WTC11 (cell line): Measurements from ENCODE around the gene CDYL. TPM values are rescaled to one million over a fixed set of nuclear protein-coding genes. Genes with fewer than 3 reads are reported as not detected.
A peak's percentile ranks its signal among the peaks of the same experiment; 100 is the strongest.

Experiments
- ATAC-seq: fragments of 200-7000 bp; cut with Tn5 transposase; 2 replicates; pipeline ENCODE4 v1.10.0; 2021; ENCODE audit warnings: mild to moderate bottlenecking, moderate library complexity
- CTCF ChIA-PET: fragments of 300-600 bp; sonication (Branson Sonifier 250); formaldehyde crosslinking; loops from one replicate; lab custom pipeline; 2021; ENCODE audit warnings: antibody characterized with exemption; lab: Charles Lee
- POLR2A ChIA-PET: fragments of 350-600 bp; sonication (Branson Sonifier 250); formaldehyde crosslinking; loops from one replicate; lab custom pipeline; 2021; ENCODE audit warnings: antibody characterized with exemption; lab: Charles Lee
- DNase-seq: peaks from one replicate; pipeline ENCODE4 v3.0.0; 2021; ENCODE audit warnings: low spot score
- H3K27ac Mint-ChIP-seq: 2 replicates; pipeline ENCODE4 v1.8.0; 2021; ENCODE audit warnings: mixed read lengths
- H3K27me3 Mint-ChIP-seq: 2 replicates; pipeline ENCODE4 v1.8.0; 2021; ENCODE audit warnings: low read depth, mild to moderate bottlenecking, moderate library complexity, mixed read lengths
- H3K36me3 Mint-ChIP-seq: 2 replicates; pipeline ENCODE4 v1.8.0; 2021; ENCODE audit warnings: mixed read lengths
- H3K4me1 Mint-ChIP-seq: 2 replicates; pipeline ENCODE4 v1.8.0; 2022; ENCODE audit warnings: mixed read lengths
- H3K4me3 Mint-ChIP-seq: 2 replicates; pipeline ENCODE4 v1.8.0; 2021; ENCODE audit warnings: mild to moderate bottlenecking, moderate library complexity, mixed read lengths
- H3K9me3 Mint-ChIP-seq: 2 replicates; pipeline ENCODE4 v1.8.0; 2021; ENCODE audit warnings: mixed read lengths
- ATF1 ChIP-seq: sonication (generic); formaldehyde crosslinking; IDR thresholded peaks from 2 replicates; pipeline ENCODE4 v1.8.1; 2023; ENCODE audit warnings: mild to moderate bottlenecking, moderate library complexity, missing genetic modification reagents
- ATF6 ChIP-seq: sonication (generic); formaldehyde crosslinking; IDR thresholded peaks from 2 replicates; pipeline ENCODE4 v1.8.1; 2023; ENCODE audit warnings: mild to moderate bottlenecking, missing genetic modification reagents
- E2F5 ChIP-seq: sonication (generic); formaldehyde crosslinking; IDR thresholded peaks from 2 replicates; pipeline ENCODE4 v1.8.1; 2022; ENCODE audit warnings: mild to moderate bottlenecking, moderate library complexity, missing genetic modification reagents
- GTF2I ChIP-seq: fragments of 250-450 bp; sonication (Bioruptor Pico); conservative IDR thresholded peaks from 2 replicates; pipeline ENCODE4 v1.4.0; 2021; ENCODE audit warnings: mild to moderate bottlenecking
- MAX ChIP-seq: sonication (generic); formaldehyde crosslinking; IDR thresholded peaks from 2 replicates; pipeline ENCODE4 v1.8.0; 2022; ENCODE audit warnings: mild to moderate bottlenecking, missing genetic modification reagents
- MXD4 ChIP-seq: fragments of 250-450 bp; sonication (Bioruptor Pico); IDR thresholded peaks from 2 replicates; pipeline ENCODE4 v1.8.0; 2021; ENCODE audit warnings: mild to moderate bottlenecking, moderate library complexity, borderline replicate concordance
- RELA ChIP-seq: sonication (generic); formaldehyde crosslinking; IDR thresholded peaks from 2 replicates; pipeline ENCODE4 v1.8.1; 2022; ENCODE audit warnings: missing genetic modification reagents, mild to moderate bottlenecking, borderline replicate concordance
- RORB ChIP-seq: fragments of 250-450 bp; sonication (Bioruptor Pico); IDR thresholded peaks from 2 replicates; pipeline ENCODE4 v1.9.0; 2021; ENCODE audit warnings: mild to moderate bottlenecking
- SMAD3 ChIP-seq: sonication (generic); formaldehyde crosslinking; IDR thresholded peaks from 2 replicates; pipeline ENCODE4 v1.8.0; 2022; ENCODE audit warnings: missing genetic modification reagents, mild to moderate bottlenecking, borderline replicate concordance
- SP1 ChIP-seq: sonication (generic); formaldehyde crosslinking; conservative IDR thresholded peaks from 2 replicates; pipeline ENCODE4 v1.8.1; 2022; ENCODE audit warnings: missing genetic modification reagents
- TCF7 ChIP-seq: sonication (generic); formaldehyde crosslinking; IDR thresholded peaks from 2 replicates; pipeline ENCODE4 v1.8.0; 2022; ENCODE audit warnings: mild to moderate bottlenecking, low read depth, missing genetic modification reagents, moderate library complexity
- TP53 ChIP-seq: sonication (generic); formaldehyde crosslinking; IDR thresholded peaks from 2 replicates; pipeline ENCODE4 v1.8.1; 2023; ENCODE audit warnings: mild to moderate bottlenecking, missing genetic modification reagents
- USF2 ChIP-seq: sonication (generic); formaldehyde crosslinking; IDR thresholded peaks from 2 replicates; pipeline ENCODE4 v1.8.1; 2023; ENCODE audit warnings: mild to moderate bottlenecking, missing genetic modification reagents, moderate library complexity
- ZNF263 ChIP-seq: sonication (generic); formaldehyde crosslinking; IDR thresholded peaks from 2 replicates; pipeline ENCODE4 v1.8.1; 2022; ENCODE audit warnings: low read depth, mild to moderate bottlenecking, moderate library complexity, missing genetic modification reagents
- ZNF281 ChIP-seq: sonication (generic); formaldehyde crosslinking; IDR thresholded peaks from 2 replicates; pipeline ENCODE4 v1.8.0; 2023; ENCODE audit warnings: mild to moderate bottlenecking, missing genetic modification reagents
- ZNF532 ChIP-seq: fragments of 250-450 bp; sonication (Bioruptor Pico); IDR thresholded peaks from 2 replicates; pipeline ENCODE4 v1.9.0; 2021; ENCODE audit warnings: mild to moderate bottlenecking, borderline replicate concordance
- total RNA-seq: library from RNA; stranded (reverse); gene quantifications from 3 replicates; pipeline ENCODE4 v1.2.3, GENCODE V29; 2021
- TF ChIP-seq, protein P1 (sequence below): sonication (generic); formaldehyde crosslinking; IDR thresholded peaks from 2 replicates; pipeline ENCODE4 v1.8.1; 2022; ENCODE audit warnings: missing genetic modification reagents, borderline replicate concordance
- TF ChIP-seq, protein P2 (sequence below): sonication (generic); formaldehyde crosslinking; IDR thresholded peaks from 2 replicates; pipeline ENCODE4 v1.8.0; 2022; ENCODE audit warnings: mild to moderate bottlenecking, missing genetic modification reagents

CDYL gene
- total RNA-seq, 1 experiment from 2014 or later = 92.0 TPM

- H3K27me3 Mint-ChIP-seq = no peaks in the 10 kb centered on the region
- no peaks in the 10 kb centered on the region for H3K9me3 Mint-ChIP-seq
- DNase-seq = no peak
- POLR2A ChIA-PET = interaction anchor here (0.7 kb wide), 2 partner anchors 152 to 305 kb away, joined by 3 to 4 read pairs; no protein-coding TSS in a partner anchor
- TF ChIP-seq MAX (CRISPR knock-in tag) (no peak), E2F5 (CRISPR knock-in tag) (no peak), ZNF532 (CRISPR knock-in tag) (no peak), ZNF263 (CRISPR knock-in tag) (no peak), RELA (CRISPR knock-in tag) (no peak), ZNF281 (CRISPR knock-in tag) (no peak), SP1 (CRISPR knock-in tag) (no peak), GTF2I (no peak), ATF6 (CRISPR knock-in tag) (no peak), ATF1 (CRISPR knock-in tag) (no peak), TP53 (no peak), RORB (CRISPR knock-in tag) (no peak), USF2 (CRISPR knock-in tag) (no peak), TCF7 (CRISPR knock-in tag) (no peak), SMAD3 (CRISPR knock-in tag) (no peak), MXD4 (CRISPR knock-in tag) (no peak)
- TF ChIP-seq, protein P1, sequence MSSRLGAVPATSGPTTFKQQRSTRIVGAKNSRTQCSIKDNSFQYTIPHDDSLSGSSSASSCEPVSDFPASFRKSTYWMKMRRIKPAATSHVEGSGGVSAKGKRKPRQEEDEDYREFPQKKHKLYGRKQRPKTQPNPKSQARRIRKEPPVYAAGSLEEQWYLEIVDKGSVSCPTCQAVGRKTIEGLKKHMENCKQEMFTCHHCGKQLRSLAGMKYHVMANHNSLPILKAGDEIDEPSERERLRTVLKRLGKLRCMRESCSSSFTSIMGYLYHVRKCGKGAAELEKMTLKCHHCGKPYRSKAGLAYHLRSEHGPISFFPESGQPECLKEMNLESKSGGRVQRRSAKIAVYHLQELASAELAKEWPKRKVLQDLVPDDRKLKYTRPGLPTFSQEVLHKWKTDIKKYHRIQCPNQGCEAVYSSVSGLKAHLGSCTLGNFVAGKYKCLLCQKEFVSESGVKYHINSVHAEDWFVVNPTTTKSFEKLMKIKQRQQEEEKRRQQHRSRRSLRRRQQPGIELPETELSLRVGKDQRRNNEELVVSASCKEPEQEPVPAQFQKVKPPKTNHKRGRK (CRISPR knock-in tag) = no peak
- TF ChIP-seq, protein P2, sequence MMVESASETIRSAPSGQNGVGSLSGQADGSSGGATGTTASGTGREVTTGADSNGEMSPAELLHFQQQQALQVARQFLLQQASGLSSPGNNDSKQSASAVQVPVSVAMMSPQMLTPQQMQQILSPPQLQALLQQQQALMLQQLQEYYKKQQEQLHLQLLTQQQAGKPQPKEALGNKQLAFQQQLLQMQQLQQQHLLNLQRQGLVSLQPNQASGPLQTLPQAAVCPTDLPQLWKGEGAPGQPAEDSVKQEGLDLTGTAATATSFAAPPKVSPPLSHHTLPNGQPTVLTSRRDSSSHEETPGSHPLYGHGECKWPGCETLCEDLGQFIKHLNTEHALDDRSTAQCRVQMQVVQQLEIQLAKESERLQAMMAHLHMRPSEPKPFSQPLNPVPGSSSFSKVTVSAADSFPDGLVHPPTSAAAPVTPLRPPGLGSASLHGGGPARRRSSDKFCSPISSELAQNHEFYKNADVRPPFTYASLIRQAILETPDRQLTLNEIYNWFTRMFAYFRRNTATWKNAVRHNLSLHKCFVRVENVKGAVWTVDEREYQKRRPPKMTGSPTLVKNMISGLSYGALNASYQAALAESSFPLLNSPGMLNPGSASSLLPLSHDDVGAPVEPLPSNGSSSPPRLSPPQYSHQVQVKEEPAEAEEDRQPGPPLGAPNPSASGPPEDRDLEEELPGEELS (CRISPR knock-in tag) = no peak
- peaks cover 8% of the 10 kb centered on the region; the same call in 1 of the 2 replicates for H3K36me3 Mint-ChIP-seq
- CTCF ChIA-PET = interaction anchor here (0.6 to 2.2 kb wide), 7 partner anchors 9 to 219 kb away, joined by 3 to 7 read pairs (median 5); no protein-coding TSS in a partner anchor
- peak; percentile 11; the same call in 1 of the 2 replicates for ATAC-seq
- H3K4me1 Mint-ChIP-seq = peaks cover 75% of the 10 kb centered on the region
- H3K4me3 Mint-ChIP-seq = no peak overlapping the region
- peak overlapping the region; percentile 31; the same call in 1 of the 2 replicates for H3K27ac Mint-ChIP-seq
These were observed 27.9 kb downstream of the CDYL start for GRCh38 chr6:4804095-4804494.
